WERI-Rb-1 (cell line): ENCODE data around the gene EYS.

Source experiments
- DNase-seq: peaks from one replicate; pipeline ENCODE4 v3.0.0-alpha.2; 2020
- H3K27ac ChIP-seq: fragments of 250-450 bp; sonication (Bioruptor Pico); 2 replicates; pipeline ENCODE4 v1.5.1; 2020; ENCODE audit warnings: mild to moderate bottlenecking, moderate library complexity
- H3K27me3 ChIP-seq: fragments of 250-450 bp; sonication (Bioruptor Pico); 2 replicates; pipeline ENCODE4 v1.5.1; 2021; ENCODE audit warnings: mild to moderate bottlenecking, low read depth, moderate library complexity; ENCODE audit not compliant: insufficient read depth, severe bottlenecking
- H3K36me3 ChIP-seq: fragments of 250-450 bp; sonication (Bioruptor Pico); 2 replicates; pipeline ENCODE4 v1.5.1; 2020; ENCODE audit warnings: mild to moderate bottlenecking, moderate library complexity
- H3K4me3 ChIP-seq: 2 replicates; pipeline ENCODE4 v1.5.1; 2011; ENCODE audit warnings: low read depth, mild to moderate bottlenecking, control low read depth, low read length
- H3K9me3 ChIP-seq: fragments of 250-450 bp; sonication (Bioruptor Pico); 2 replicates; pipeline ENCODE4 v1.5.1; 2021; ENCODE audit warnings: mild to moderate bottlenecking, moderate library complexity; ENCODE audit not compliant: severe bottlenecking
- TF ChIP-seq, protein P1 (sequence below): IDR thresholded peaks from 2 replicates; pipeline ENCODE4 v1.5.1; 2011; ENCODE audit warnings: low read depth, mild to moderate bottlenecking, control low read depth, inconsistent platforms, low read length

EYS gene

DNA sequence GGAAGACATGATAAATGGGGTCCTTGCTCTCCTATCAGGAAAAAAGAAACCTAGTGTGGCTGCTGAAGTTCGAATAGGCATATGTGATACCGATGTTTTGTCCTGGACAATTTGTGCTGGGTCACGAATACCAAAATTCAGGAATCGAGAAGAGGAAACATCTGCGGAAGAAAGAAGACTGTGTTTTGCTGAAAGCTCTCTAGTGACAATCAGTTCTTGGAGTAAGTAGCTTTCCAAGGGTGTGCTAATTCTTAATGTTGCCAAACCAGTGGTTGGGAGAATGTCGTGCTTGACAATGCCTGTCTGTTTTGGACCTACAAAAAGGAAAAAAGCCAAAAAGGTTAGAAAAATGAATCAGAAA, 1115.4 kb downstream of the EYS start:
- Histone ChIP-seq H3K36me3 (no peaks in the 10 kb centered on the region), H3K27me3 (no peaks in the 10 kb centered on the region), H3K9me3 (no peaks in the 10 kb centered on the region), H3K27ac (no peak overlapping the region), H3K4me3 (no peak overlapping the region)
- TF ChIP-seq, protein P1, sequence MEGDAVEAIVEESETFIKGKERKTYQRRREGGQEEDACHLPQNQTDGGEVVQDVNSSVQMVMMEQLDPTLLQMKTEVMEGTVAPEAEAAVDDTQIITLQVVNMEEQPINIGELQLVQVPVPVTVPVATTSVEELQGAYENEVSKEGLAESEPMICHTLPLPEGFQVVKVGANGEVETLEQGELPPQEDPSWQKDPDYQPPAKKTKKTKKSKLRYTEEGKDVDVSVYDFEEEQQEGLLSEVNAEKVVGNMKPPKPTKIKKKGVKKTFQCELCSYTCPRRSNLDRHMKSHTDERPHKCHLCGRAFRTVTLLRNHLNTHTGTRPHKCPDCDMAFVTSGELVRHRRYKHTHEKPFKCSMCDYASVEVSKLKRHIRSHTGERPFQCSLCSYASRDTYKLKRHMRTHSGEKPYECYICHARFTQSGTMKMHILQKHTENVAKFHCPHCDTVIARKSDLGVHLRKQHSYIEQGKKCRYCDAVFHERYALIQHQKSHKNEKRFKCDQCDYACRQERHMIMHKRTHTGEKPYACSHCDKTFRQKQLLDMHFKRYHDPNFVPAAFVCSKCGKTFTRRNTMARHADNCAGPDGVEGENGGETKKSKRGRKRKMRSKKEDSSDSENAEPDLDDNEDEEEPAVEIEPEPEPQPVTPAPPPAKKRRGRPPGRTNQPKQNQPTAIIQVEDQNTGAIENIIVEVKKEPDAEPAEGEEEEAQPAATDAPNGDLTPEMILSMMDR = no peak
- DNase-seq = no peak

- no peaks in the 10 kb centered on the region for H3K36me3 ChIP-seq
- no peaks in the 10 kb centered on the region for H3K27me3 ChIP-seq
- no peaks in the 10 kb centered on the region for H3K9me3 ChIP-seq
- TF ChIP-seq, protein P1 = no peak
- no peak for DNase-seq
- no peak overlapping the region for H3K4me3 ChIP-seq
- no peak overlapping the region for H3K27ac ChIP-seq
These were observed 1115.9 kb downstream of the EYS start for GRCh38 chr6:64590965-64591675.

DNA sequence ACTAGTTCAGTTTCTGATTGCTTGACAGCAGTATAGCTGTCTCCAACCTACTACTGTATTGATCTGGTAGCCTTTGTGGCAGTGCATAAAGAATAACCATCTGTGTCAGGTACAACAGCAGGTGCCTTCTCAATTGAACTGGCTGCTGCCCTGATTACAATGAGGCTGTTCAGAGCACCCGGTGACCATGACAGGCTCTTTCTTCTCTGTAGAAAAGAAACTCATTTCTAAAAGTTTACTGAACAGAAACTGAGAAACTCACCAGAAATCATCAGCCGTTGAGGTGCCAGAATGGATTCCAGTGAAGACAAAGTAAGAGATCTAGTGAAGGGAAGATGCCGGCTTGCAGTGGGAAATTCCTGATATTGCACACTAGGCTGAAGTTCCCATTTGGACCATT, 1117.1 kb downstream of the EYS start:
- H3K27ac ChIP-seq = no peak overlapping the region
- no peak for DNase-seq

DNA sequence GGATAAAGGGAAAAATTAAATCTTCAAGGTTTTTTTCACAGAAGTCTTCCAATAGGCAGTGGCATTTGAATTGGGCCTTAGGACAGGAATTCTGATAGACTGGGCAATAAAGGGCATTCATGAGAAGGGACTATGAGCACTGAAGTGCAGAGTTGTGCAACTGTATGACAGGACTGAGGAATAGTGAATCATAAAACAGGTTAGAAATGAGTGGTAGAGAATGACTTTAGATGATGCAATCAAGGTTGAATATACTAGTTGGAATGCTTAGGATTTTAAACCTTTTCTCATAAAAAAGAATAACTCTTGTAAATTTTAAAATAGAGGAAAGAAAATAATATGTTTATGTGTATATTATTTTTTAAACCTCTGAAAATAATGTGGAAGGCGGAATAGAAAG, 1126.7 kb downstream of the EYS start:
- TF ChIP-seq, protein P1 = no peak
- no peaks in the 10 kb centered on the region for H3K9me3 ChIP-seq
- H3K27ac ChIP-seq = no peak overlapping the region
- no peak for DNase-seq
- H3K36me3 ChIP-seq = no peaks in the 10 kb centered on the region
- H3K4me3 ChIP-seq = no peak overlapping the region
- H3K27me3 ChIP-seq = no peaks in the 10 kb centered on the region

More for the DNA sequence above, 1117.1 kb downstream of the EYS start:
- Histone ChIP-seq H3K27me3 (no peaks in the 10 kb centered on the region), H3K4me3 (no peak overlapping the region), H3K36me3 (no peaks in the 10 kb centered on the region), H3K9me3 (no peaks in the 10 kb centered on the region)
- TF ChIP-seq, protein P1 = no peak

DNA sequence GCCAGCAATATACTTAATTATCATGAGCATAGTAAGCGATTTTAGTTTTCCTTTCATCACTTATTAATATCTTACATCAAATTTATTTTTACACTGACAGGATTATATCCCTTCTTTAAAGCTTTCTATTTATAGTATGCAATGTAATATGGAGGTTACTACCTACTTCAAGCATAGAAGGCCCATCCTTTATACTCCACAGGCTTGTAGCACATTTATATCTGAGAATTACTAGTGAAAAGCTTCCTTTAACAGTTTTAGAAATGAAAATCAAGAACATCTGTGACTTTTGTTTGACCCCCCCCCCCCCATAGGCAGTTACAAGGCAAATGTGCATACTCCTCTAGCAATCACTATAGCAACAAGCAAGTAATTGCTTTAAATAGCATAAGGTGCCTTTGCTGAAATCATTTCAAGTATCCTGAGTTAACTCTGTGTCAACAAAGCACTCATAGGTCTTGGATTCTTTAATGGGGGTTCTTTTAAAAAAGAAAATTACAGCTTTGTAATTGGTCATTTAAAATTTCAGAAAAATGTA, 1153.7 kb downstream of the EYS start:
- no peaks in the 10 kb centered on the region for H3K9me3 ChIP-seq
- TF ChIP-seq, protein P1 = no peak
- DNase-seq = no peak
- no peak overlapping the region for H3K27ac ChIP-seq
- no peak overlapping the region for H3K4me3 ChIP-seq
- H3K27me3 ChIP-seq = no peaks in the 10 kb centered on the region
- H3K36me3 ChIP-seq = no peaks in the 10 kb centered on the region
